Adrenal gland (tissue), 5 donors: ENCODE data around the gene ASB15.

Experiments
- CTCF ChIP-seq, 6 experiments: fragments of 450-650 bp in 4 of 6; fragments of 200-600 bp in 2 of 6; sonication (generic) in 1 of 6; IDR thresholded peaks; 1 replicate in 5 of 6; 2 replicates in 1 of 6; pipeline versions ENCODE4 v1.5.1 to v1.8.0; 2016 to 2021; ENCODE audit warnings: antibody characterized with exemption in 6 of 6, mild to moderate bottlenecking in 2 of 6, moderate library complexity in 1 of 6
- POLR2A ChIP-seq, 2 donors: fragments of 450-650 bp; IDR thresholded peaks; one replicate each; pipeline ENCODE4 v1.6.1; 2017; ENCODE audit warnings: antibody characterized with exemption in 2 of 2, mild to moderate bottlenecking in 2 of 2, moderate library complexity in 1 of 2
- donor health status: DM: no; HTN: no; CAD: no.

GRCh38 chr7:123635551-123636359 lies 34.1 kb downstream of the ASB15 start:
- peak; percentile 34 to 71 (median 67) for TF ChIP-seq CTCF (IDR thresholded peaks at IDR 0.05)
- no peak for TF ChIP-seq POLR2A (IDR thresholded peaks at IDR 0.05)
